Naive thymus-derived CD8-positive, alpha-beta T cell (primary cell): ENCODE results near the gene APOC3. TPM values are rescaled to one million over a fixed set of nuclear protein-coding genes. Genes with fewer than 3 reads are reported as not detected.

Experiments
- ATAC-seq, 2 donors: fragments of 150-1000 bp; cut with Tn5 transposase in 1 of 2; sonication (Bioruptor Pico), chemical (Tn5 transposase) in 1 of 2; 1 replicate in 1 of 2; 2 replicates in 1 of 2; pipeline ENCODE4 v1.10.0; 2021; ENCODE audit warnings: mild to moderate bottlenecking in 2 of 2, moderate library complexity in 2 of 2
- POLR2A ChIA-PET: fragments of 350-600 bp; sonication (Branson Sonifier 250); formaldehyde crosslinking; loops from one replicate; lab custom pipeline; 2021; ENCODE audit warnings: antibody characterized with exemption; lab: Charles Lee
- DNase-seq, 10 donors: peaks; one replicate each; pipeline versions ENCODE4 v3.0.0 to v3.0.0-alpha.2; 2020 to 2022
- H3K27ac Mint-ChIP-seq, 10 donors: one replicate each; pipeline ENCODE4 v1.8.0; 2020 to 2022; ENCODE audit warnings: mild to moderate bottlenecking in 10 of 10, mixed read lengths in 10 of 10, moderate library complexity in 4 of 10, inconsistent platforms in 1 of 10
- H3K27me3 Mint-ChIP-seq, 5 donors: one replicate each; pipeline ENCODE4 v1.8.0; 2021 to 2022; ENCODE audit warnings: mixed read lengths in 5 of 5
- H3K36me3 Mint-ChIP-seq, 3 donors: one replicate each; pipeline ENCODE4 v1.8.0; 2020 to 2022; ENCODE audit warnings: mixed read lengths in 3 of 3, mild to moderate bottlenecking in 2 of 3, inconsistent platforms in 1 of 3
- H3K4me1 Mint-ChIP-seq, 4 donors: one replicate each; pipeline ENCODE4 v1.8.0; 2021 to 2022; ENCODE audit warnings: mixed read lengths in 4 of 4
- H3K4me3 Mint-ChIP-seq, 10 donors: one replicate each; pipeline ENCODE4 v1.8.0; 2020 to 2022; ENCODE audit warnings: mild to moderate bottlenecking in 10 of 10, mixed read lengths in 10 of 10, moderate library complexity in 6 of 10, inconsistent platforms in 1 of 10
- H3K9me3 Mint-ChIP-seq, 9 donors: one replicate each; pipeline ENCODE4 v1.8.0; 2020 to 2022; ENCODE audit warnings: mixed read lengths in 9 of 9, mild to moderate bottlenecking in 3 of 9, inconsistent platforms in 1 of 9, moderate library complexity in 1 of 9
- polyA plus RNA-seq, 3 donors: library from polyadenylated mRNA; unstranded; fragments of 300-500 nt; fragmentation: Illumina TruSeq; gene quantifications; one replicate each; pipeline ENCODE4 v1.2.3, GENCODE V29; 2021
- total RNA-seq, 8 experiments: library from RNA in 2 of 8; stranded (reverse) in 2 of 8; gene quantifications; one replicate each; pipeline ENCODE4 v1.2.3 and lab custom pipeline; 2021 to 2026

Gene APOC3
- total and polyA plus RNA-seq, 5 experiments from 2014 or later = not detected

- no peak for DNase-seq
- H3K4me1 Mint-ChIP-seq = no peaks in the 10 kb centered on the region
- H3K9me3 Mint-ChIP-seq = no peaks in the 10 kb centered on the region
- no peaks in the 10 kb centered on the region for H3K36me3 Mint-ChIP-seq
- no peak for ATAC-seq
- POLR2A ChIA-PET = no interaction called here
- peaks cover 0 to 4% (median 0%) of the 10 kb centered on the region in 5 donors for H3K27me3 Mint-ChIP-seq
- H3K27ac Mint-ChIP-seq = no peak overlapping the region
- no peak overlapping the region for H3K4me3 Mint-ChIP-seq
Observed at GRCh38 chr11:116808262-116809175, 21.2 kb upstream of the APOC3 start.

DNA sequence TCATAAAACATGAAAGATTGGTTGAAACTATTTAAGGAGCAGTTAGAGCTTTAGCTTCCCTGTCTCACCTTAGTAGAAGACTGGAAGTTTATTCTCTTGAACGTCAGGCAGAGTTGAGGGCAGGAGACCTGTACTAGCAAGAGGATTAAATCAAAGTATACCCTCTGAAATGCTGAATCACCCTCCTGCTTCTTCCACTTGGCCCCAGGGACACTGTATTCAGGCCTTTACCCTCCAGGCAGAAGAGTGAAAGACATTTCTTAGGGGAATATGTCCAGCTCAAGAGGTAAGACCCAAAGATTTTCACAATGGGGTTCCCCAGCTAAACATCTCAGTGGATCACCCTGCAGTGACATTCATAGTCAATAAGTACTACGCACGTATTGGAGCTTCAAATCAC is 18.5 kb upstream of the APOC3 start:
- no peak overlapping the region for H3K4me3 Mint-ChIP-seq
- no peak for DNase-seq
- peak overlapping the region in 1 of 10 donors; percentile 63 for H3K27ac Mint-ChIP-seq
- POLR2A ChIA-PET = interaction anchor here (1.5 kb wide), 1 partner anchor 38 kb away, joined by 3 read pairs; the partner anchor contains the start of gene BUD13
- peaks cover 0 to 4% (median 0%) of the 10 kb centered on the region in 5 donors for H3K27me3 Mint-ChIP-seq
- no peaks in the 10 kb centered on the region for H3K36me3 Mint-ChIP-seq
- peaks cover 0 to 2% (median 0%) of the 10 kb centered on the region in 4 donors for H3K4me1 Mint-ChIP-seq
- H3K9me3 Mint-ChIP-seq = no peaks in the 10 kb centered on the region
- no peak for ATAC-seq

DNA sequence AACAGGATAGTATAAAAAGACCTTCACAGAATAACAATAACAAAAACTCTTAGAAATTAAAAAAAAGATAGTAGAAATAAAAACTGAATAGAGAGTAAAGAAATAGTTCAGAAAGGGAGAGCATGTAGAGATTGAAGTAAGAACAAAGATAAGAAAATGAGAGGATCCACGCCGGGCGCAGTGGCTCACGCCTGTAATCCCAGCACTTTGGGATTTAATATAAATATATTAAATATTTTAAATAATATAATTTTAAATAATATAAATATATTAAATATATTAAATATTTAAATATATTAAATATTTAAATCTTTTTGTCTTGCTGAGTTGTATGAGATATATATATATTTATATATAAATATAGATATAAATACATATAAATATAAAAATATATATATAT is 17.6 kb upstream of the APOC3 start:
- H3K4me3 Mint-ChIP-seq = no peak overlapping the region
- H3K27me3 Mint-ChIP-seq = peaks cover 0 to 2% (median 0%) of the 10 kb centered on the region in 5 donors
- no peak for DNase-seq
- no peaks in the 10 kb centered on the region for H3K36me3 Mint-ChIP-seq
- H3K9me3 Mint-ChIP-seq = no peaks in the 10 kb centered on the region
- peaks cover 0 to 2% (median 0%) of the 10 kb centered on the region in 4 donors for H3K4me1 Mint-ChIP-seq
- H3K27ac Mint-ChIP-seq = no peak overlapping the region
- POLR2A ChIA-PET = no interaction called here
- no peak for ATAC-seq

GRCh38 chr11:116813170-116813569 is 16.5 kb upstream of the APOC3 start:
- Mint-ChIP-seq H3K27ac (no peak overlapping the region), H3K27me3 (peaks cover 0 to 2% (median 0%) of the 10 kb centered on the region in 5 donors), H3K4me1 (peaks cover 0 to 2% (median 0%) of the 10 kb centered on the region in 4 donors), H3K36me3 (no peaks in the 10 kb centered on the region), H3K4me3 (no peak overlapping the region), H3K9me3 (no peaks in the 10 kb centered on the region)
- ATAC-seq (no peak), DNase-seq (no peak)
- POLR2A ChIA-PET = no interaction called here

DNA sequence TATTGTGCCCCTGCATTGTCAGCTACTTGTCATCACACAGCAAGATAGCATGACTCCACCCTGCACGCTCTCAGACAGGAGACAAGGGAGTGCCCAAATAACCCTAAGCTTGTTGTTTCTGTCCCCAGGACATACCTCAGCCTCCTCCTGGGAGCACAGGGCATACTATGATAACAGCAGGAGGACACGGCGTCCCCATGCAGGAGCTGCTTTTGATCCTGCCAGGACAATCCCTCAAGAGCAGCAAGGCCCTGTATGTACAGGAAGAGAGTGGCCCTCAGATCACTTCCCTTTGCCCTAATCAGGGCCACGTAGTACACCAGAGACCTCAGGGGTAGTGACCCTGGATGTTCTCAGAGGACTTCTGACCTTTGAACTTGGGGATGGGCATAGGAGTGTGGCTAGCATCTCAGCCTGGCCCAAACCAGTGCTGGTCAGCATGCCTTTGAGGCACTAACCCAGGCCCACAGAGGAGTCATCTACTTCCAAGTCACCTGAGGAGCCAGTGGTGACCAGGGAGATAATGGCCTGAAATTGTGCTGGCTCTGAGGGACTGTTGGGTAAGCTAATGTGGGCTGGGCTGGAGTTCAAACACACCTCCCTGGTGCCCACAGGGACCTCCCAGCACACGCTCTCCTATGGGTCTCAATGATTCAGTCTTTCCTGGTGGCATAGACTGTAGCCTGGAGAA is 15.8 kb upstream of the APOC3 start:
- no peaks in the 10 kb centered on the region for H3K9me3 Mint-ChIP-seq

GRCh38 chr11:116814502-116814901 is 15.2 kb upstream of the APOC3 start:
- Mint-ChIP-seq H3K36me3 (no peaks in the 10 kb centered on the region), H3K4me1 (peaks cover 0 to 2% (median 0%) of the 10 kb centered on the region in 4 donors), H3K4me3 (no peak overlapping the region), H3K27ac (no peak overlapping the region), H3K27me3 (no peaks in the 10 kb centered on the region), H3K9me3 (no peaks in the 10 kb centered on the region)
- POLR2A ChIA-PET = no interaction called here
- ATAC-seq (no peak), DNase-seq (no peak)

More for the DNA sequence above, 15.8 kb upstream of the APOC3 start:
- POLR2A ChIA-PET = no interaction called here
- DNase-seq (no peak), ATAC-seq (no peak)
- no peaks in the 10 kb centered on the region for H3K36me3 Mint-ChIP-seq
- peak overlapping the region in 1 of 10 donors; percentile 34 for H3K4me3 Mint-ChIP-seq
- peaks cover 0 to 2% (median 0%) of the 10 kb centered on the region in 4 donors for H3K4me1 Mint-ChIP-seq
- H3K27me3 Mint-ChIP-seq = peaks cover 0 to 2% (median 0%) of the 10 kb centered on the region in 5 donors
- peak overlapping the region in 1 of 10 donors; percentile 17 for H3K27ac Mint-ChIP-seq

- Mint-ChIP-seq H3K27me3 (no peaks in the 10 kb centered on the region), H3K4me1 (peaks cover 0 to 2% (median 0%) of the 10 kb centered on the region in 4 donors), H3K4me3 (no peak overlapping the region), H3K36me3 (no peaks in the 10 kb centered on the region), H3K27ac (no peak overlapping the region), H3K9me3 (no peaks in the 10 kb centered on the region)
- POLR2A ChIA-PET = interaction anchor here (0.6 to 0.7 kb wide), 2 partner anchors 276 to 355 kb away, joined by 3 to 5 read pairs; no protein-coding TSS in a partner anchor
- DNase-seq (no peak), ATAC-seq (no peak)
Observed at GRCh38 chr11:116819049-116819448, 10.7 kb upstream of the APOC3 start.

DNA sequence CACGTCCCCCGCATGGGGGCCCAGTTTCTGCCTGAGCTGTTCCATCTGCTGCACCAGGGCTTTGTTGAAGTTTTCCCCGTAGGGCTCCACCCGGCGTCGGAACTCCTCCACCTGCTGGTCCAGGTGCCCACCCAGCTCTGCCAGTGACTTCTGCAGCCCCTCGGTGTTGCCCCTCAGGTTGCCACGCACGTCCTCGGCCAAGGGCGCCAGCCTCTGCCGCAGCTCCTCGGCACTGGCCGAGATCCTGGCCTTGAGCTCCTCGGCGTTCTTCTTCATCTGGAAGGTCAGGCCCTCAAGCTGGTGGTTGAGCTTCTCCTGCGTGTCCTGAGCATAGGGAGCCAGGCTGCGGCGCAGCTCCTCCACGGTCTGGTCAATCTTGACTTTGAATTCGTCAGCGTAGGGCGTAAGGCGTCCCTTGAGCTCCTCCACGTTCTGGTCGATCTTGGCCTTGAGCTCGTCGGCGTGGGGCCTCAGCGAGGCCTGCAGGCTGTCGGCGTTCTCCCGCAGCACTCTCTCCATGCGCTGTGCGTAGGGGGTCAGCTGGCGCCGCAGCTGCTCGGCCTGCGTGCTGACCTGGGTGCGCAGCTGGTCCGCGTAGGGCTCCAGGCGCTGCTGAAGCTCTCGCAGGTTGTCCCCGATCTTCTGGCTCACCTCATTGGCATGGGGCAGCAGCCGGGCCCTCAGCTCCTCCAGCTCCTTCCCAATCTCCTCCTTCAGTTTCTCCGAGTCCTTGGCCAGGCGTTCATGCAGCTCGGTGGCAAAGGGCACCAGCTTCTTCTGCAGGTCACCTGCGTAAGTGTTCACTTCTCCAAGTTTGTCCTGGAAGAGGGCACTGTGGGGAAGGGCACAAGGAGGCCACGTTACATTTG is 8.4 kb upstream of the APOC3 start:
- no peak overlapping the region for H3K4me3 Mint-ChIP-seq
- POLR2A ChIA-PET = no interaction called here
- no peak for DNase-seq
- no peaks in the 10 kb centered on the region for H3K9me3 Mint-ChIP-seq
- no peak for ATAC-seq
- no peak overlapping the region for H3K27ac Mint-ChIP-seq
- H3K27me3 Mint-ChIP-seq = no peaks in the 10 kb centered on the region
- H3K4me1 Mint-ChIP-seq = no peaks in the 10 kb centered on the region
- no peaks in the 10 kb centered on the region for H3K36me3 Mint-ChIP-seq

DNA sequence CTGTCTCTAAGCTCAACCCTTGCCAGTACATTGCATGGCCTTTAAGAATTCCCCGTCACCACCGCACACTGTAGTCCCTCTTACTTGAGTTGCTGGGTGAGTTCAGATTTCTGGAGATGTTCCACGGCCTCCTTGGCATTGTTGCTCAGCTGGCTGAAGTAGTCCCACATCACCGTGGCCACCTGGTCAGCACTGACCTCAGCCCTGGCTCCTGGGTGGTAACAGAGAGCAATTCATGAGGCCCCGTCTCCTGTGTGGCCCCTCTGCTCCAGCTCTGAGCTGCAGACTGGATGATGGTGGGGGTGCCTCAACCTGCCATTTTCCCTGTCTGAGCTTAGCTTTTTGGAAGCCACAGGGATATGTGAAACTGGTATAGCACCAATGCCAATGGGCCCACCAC is 7.1 kb upstream of the APOC3 start:
- DNase-seq (peak in 1 of 10 donors; percentile 5), ATAC-seq (no peak)
- Mint-ChIP-seq H3K4me1 (no peaks in the 10 kb centered on the region), H3K36me3 (no peaks in the 10 kb centered on the region), H3K27me3 (no peaks in the 10 kb centered on the region), H3K27ac (peak overlapping the region in 1 of 10 donors; percentile 54), H3K9me3 (no peaks in the 10 kb centered on the region), H3K4me3 (no peak overlapping the region)
- POLR2A ChIA-PET = interaction anchor here (0.9 to 1.4 kb wide), 2 partner anchors 31 to 35 kb away, joined by 5 read pairs; partner anchors contain the start of gene ZPR1

GRCh38 chr11:116823031-116823843 is 6.5 kb upstream of the APOC3 start, which contains the start of gene APOA4:
Gene APOA4, minus strand, starts transcription at chr11:116823304. Its CDS starts 113 bp downstream, at chr11:116823191.
- no peaks in the 10 kb centered on the region for H3K27me3 Mint-ChIP-seq
- H3K36me3 Mint-ChIP-seq = no peaks in the 10 kb centered on the region
- no peak within 1 kb of the TSS for H3K4me3 Mint-ChIP-seq
- H3K27ac Mint-ChIP-seq = peak within 1 kb of the TSS in 1 of 10 donors; percentile 54
- no peaks in the 10 kb centered on the region for H3K4me1 Mint-ChIP-seq
- DNase-seq (no peak), ATAC-seq (no peak)
- H3K9me3 Mint-ChIP-seq = no peaks in the 10 kb centered on the region
- POLR2A ChIA-PET = interaction anchor here (0.9 to 1.4 kb wide), 2 partner anchors 30 to 36 kb away, joined by 5 read pairs; partner anchors contain the start of gene ZPR1

DNA sequence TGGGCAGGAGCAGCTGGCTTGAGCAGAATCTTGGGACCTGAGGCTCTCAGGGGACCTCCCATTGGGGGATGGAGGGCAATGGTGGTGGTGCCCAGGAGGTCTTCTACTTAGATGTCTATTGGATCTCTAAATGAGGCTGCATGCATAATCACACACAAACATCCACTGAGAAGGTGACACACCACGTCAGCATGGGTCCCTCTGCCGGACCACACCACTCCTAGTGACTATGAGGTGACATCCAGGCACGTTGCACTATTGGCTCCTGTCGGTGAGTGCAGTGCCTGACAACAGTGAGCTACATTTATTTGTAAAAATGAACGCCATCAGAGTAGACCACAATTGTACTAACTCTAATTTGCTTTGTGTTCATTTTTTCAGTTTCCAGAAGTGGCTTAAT is 4.3 kb upstream of the APOC3 start:
- no peak overlapping the region for H3K27ac Mint-ChIP-seq
- H3K9me3 Mint-ChIP-seq = no peaks in the 10 kb centered on the region
- POLR2A ChIA-PET = no interaction called here
- H3K36me3 Mint-ChIP-seq = no peaks in the 10 kb centered on the region
- ATAC-seq (no peak), DNase-seq (no peak)
- no peak overlapping the region for H3K4me3 Mint-ChIP-seq
- no peaks in the 10 kb centered on the region for H3K4me1 Mint-ChIP-seq
- no peaks in the 10 kb centered on the region for H3K27me3 Mint-ChIP-seq
